ENCODE results near the gene TRMT10A. TPM values are rescaled to one million over a fixed set of nuclear protein-coding genes. Genes with fewer than 3 reads are reported as not detected.
A peak's percentile ranks its signal among the peaks of the same experiment; 100 is the strongest.

TRMT10A gene
- 7.1 and 7.9 TPM in 2 replicates for total RNA-seq (2012; rRNA removed)

DNA sequence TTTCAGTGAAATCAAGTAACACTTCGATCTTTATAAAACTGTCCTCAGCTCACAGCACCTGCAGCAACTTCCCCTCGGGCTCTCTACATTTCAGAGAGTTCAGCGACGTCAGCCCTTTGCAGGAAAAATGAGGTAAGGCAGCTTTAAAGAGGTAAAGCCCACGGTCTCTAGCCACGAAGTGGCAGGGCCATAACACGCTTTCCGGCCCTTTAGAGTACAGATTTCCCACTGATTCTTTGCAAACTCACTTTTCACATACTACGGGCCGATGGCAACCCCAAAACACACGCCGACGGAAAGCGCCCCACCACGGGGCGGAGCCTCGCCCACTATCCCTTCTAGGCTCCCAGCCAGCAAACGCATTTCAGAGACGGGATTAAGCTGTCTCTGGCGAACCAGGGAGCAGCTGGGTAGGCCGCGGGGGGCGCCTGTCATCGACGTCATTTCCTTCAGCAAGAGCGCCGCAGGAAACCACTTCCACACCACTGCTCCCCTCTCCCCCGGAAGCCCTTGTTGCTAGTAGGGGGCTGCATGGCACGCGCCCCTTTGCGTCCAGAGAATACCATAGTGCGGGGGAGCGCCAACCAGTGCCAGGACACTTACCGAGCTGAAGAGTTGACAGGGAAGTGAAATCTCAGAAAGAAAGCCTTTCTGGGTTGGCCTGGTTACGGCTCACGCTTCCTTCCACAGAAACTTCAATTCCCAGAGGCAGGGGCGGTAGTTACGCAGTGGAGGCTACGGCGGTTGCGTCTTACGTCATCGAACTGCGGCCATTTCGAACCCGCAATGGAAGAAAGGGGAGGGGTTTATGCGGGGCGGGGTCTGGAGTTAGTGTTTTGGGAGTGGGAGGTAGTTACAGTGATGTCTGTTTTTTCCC is at the start of gene TRMT10A:
TSS of gene TRMT10A (minus strand) at position 730 of the 877 bp plus-strand sequence. CDS start 4,701 bp downstream, outside the sequence.
- Histone ChIP-seq H3K9ac (ENCODE audit: low read depth, low read length) (peak within 1 kb of the TSS; percentile 95), H3K9me3 (replicated peaks; ENCODE audit: low read length) (no peaks in the 10 kb centered on the region), H3K4me1 (ENCODE audit: control insufficient read depth, insufficient read depth, low read length) (no peaks in the 10 kb centered on the region), H3K36me3 (ENCODE audit: insufficient read depth, low read length) (no peaks in the 10 kb centered on the region), H3K27me3 (ENCODE audit: control insufficient read depth, insufficient read depth, low read length) (no peaks in the 10 kb centered on the region), H3K4me3 (ENCODE audit: low read length) (peak within 1 kb of the TSS; percentile 96), H3K4me2 (ENCODE audit: low read length) (peak within 1 kb of the TSS; percentile 86)

DNA sequence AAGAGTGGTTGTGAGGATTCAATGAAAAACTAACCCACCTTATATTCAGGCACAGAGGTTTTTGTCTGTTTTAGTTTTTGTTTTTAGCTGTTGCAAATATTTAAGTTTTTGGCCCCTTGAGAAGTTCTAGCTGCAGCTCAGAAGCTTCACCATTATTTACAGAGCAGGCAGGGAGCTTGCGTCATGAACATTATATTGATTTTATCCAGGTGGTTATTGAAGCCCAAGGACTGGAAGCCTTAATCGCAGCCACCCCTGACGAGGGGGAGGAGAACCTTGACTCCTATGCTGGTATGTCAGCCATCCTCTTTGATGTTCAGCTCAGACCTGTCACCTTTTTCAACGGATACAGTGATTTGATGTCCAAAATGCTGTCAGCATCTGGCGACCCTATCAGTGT is 48.9 kb upstream of the TRMT10A start:
- H3K27me3 ChIP-seq (ENCODE audit: control insufficient read depth, insufficient read depth, low read length) = peaks cover 6% of the 10 kb centered on the region

GRCh38 chr4:99612281-99612680 is 48.4 kb upstream of the TRMT10A start:
- Histone ChIP-seq H3K27me3 (ENCODE audit: control insufficient read depth, insufficient read depth, low read length) (peaks cover 6% of the 10 kb centered on the region), H3K4me2 (ENCODE audit: low read length) (no peak overlapping the region), H3K36me3 (ENCODE audit: insufficient read depth, low read length) (no peaks in the 10 kb centered on the region), H3K9ac (ENCODE audit: low read depth, low read length) (no peak overlapping the region), H3K9me3 (replicated peaks; ENCODE audit: low read length) (no peaks in the 10 kb centered on the region), H3K4me3 (ENCODE audit: low read length) (no peak overlapping the region), H3K4me1 (ENCODE audit: control insufficient read depth, insufficient read depth, low read length) (no peaks in the 10 kb centered on the region)

More for the DNA sequence above, 48.9 kb upstream of the TRMT10A start:
- Histone ChIP-seq H3K4me3 (ENCODE audit: low read length) (no peak overlapping the region), H3K9ac (ENCODE audit: low read depth, low read length) (no peak overlapping the region), H3K4me1 (ENCODE audit: control insufficient read depth, insufficient read depth, low read length) (no peaks in the 10 kb centered on the region), H3K4me2 (ENCODE audit: low read length) (no peak overlapping the region), H3K36me3 (ENCODE audit: insufficient read depth, low read length) (no peaks in the 10 kb centered on the region), H3K9me3 (replicated peaks; ENCODE audit: low read length) (no peaks in the 10 kb centered on the region)

GRCh38 chr4:99610605-99611175 is 46.9 kb upstream of the TRMT10A start:
- H3K9me3 ChIP-seq (replicated peaks; ENCODE audit: low read length) = no peaks in the 10 kb centered on the region
- no peak overlapping the region for H3K4me2 ChIP-seq (ENCODE audit: low read length)
- no peaks in the 10 kb centered on the region for H3K36me3 ChIP-seq (ENCODE audit: insufficient read depth, low read length)
- H3K4me1 ChIP-seq (ENCODE audit: control insufficient read depth, insufficient read depth, low read length) = no peaks in the 10 kb centered on the region
- H3K4me3 ChIP-seq (ENCODE audit: low read length) = no peak overlapping the region
- H3K27me3 ChIP-seq (ENCODE audit: control insufficient read depth, insufficient read depth, low read length) = peaks cover 6% of the 10 kb centered on the region
- H3K9ac ChIP-seq (ENCODE audit: low read depth, low read length) = no peak overlapping the region

DNA sequence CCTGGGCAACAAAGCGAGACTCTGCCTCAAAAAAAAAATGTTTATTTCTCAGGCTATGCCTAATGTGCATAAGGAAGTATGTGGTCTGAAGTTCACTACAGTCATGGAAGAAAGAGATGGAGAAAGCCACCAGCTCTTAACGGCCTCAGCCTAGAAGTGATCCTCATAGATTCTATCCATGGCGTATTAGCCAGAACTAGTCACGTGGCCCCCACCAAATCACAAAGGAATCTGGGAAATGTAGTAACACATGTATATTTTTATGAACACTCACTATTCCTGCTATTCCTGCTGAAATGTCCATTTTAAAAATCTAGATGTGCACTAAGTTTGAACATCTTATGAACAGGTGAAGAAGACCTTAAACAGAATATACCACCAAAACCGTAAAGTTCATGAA is 44.6 kb upstream of the TRMT10A start:
- Histone ChIP-seq H3K4me2 (ENCODE audit: low read length) (no peak overlapping the region), H3K36me3 (ENCODE audit: insufficient read depth, low read length) (no peaks in the 10 kb centered on the region), H3K4me1 (ENCODE audit: control insufficient read depth, insufficient read depth, low read length) (no peaks in the 10 kb centered on the region), H3K9ac (ENCODE audit: low read depth, low read length) (no peak overlapping the region), H3K27me3 (ENCODE audit: control insufficient read depth, insufficient read depth, low read length) (peaks cover 6% of the 10 kb centered on the region), H3K9me3 (replicated peaks; ENCODE audit: low read length) (no peaks in the 10 kb centered on the region), H3K4me3 (ENCODE audit: low read length) (no peak overlapping the region)

DNA sequence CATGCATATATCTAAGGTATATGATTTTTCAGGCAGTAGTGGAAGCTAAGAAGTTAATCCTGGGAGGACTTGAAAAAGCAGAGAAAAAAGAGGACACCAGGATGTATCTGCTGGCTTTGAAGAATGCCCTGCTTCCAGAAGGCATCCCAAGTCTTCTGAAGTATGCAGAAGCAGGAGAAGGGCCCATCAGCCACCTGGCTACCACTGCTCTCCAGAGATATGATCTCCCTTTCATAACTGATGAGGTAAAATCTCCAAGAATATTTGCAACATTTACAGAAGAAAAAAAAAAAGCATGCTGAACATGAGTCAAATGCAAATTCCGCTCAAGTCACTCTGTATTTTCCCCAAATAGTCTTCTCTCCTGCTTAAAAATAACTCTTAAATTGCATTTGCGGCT is 42.9 kb upstream of the TRMT10A start:
- Histone ChIP-seq H3K4me1 (ENCODE audit: control insufficient read depth, insufficient read depth, low read length) (no peaks in the 10 kb centered on the region), H3K4me2 (ENCODE audit: low read length) (no peak overlapping the region), H3K27me3 (ENCODE audit: control insufficient read depth, insufficient read depth, low read length) (peaks cover 6% of the 10 kb centered on the region), H3K9me3 (replicated peaks; ENCODE audit: low read length) (no peaks in the 10 kb centered on the region), H3K4me3 (ENCODE audit: low read length) (no peak overlapping the region), H3K36me3 (ENCODE audit: insufficient read depth, low read length) (no peaks in the 10 kb centered on the region), H3K9ac (ENCODE audit: low read depth, low read length) (no peak overlapping the region)

DNA sequence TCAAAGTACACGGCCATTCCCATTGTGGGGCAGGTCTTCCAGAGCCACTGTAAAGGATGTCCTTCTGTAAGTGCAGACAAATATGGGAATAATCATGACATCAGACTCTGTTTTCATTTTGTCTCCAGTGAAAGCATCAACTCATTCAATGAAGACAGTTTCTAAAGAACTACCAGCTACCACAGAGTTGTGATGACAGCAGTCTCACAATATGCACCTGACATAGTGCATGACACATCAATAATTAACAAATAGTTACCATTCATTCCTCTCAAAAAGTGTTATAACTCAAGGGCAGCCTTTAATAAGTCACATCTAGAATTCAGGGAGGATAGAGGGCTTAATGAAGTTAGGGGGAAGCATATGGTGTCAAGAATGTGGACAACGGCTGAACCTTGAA is 31.0 kb upstream of the TRMT10A start:
- Histone ChIP-seq H3K4me3 (ENCODE audit: low read length) (no peak overlapping the region), H3K36me3 (ENCODE audit: insufficient read depth, low read length) (no peaks in the 10 kb centered on the region), H3K9me3 (replicated peaks; ENCODE audit: low read length) (no peaks in the 10 kb centered on the region), H3K4me2 (ENCODE audit: low read length) (no peak overlapping the region), H3K27me3 (ENCODE audit: control insufficient read depth, insufficient read depth, low read length) (no peaks in the 10 kb centered on the region), H3K9ac (ENCODE audit: low read depth, low read length) (no peak overlapping the region), H3K4me1 (ENCODE audit: control insufficient read depth, insufficient read depth, low read length) (no peaks in the 10 kb centered on the region)

GRCh38 chr4:99593781-99594641 is 30.2 kb upstream of the TRMT10A start:
- no peak overlapping the region for H3K4me2 ChIP-seq (ENCODE audit: low read length)
- H3K27me3 ChIP-seq (ENCODE audit: control insufficient read depth, insufficient read depth, low read length) = no peaks in the 10 kb centered on the region
- H3K9me3 ChIP-seq (replicated peaks; ENCODE audit: low read length) = no peaks in the 10 kb centered on the region
- no peaks in the 10 kb centered on the region for H3K36me3 ChIP-seq (ENCODE audit: insufficient read depth, low read length)
- H3K9ac ChIP-seq (ENCODE audit: low read depth, low read length) = no peak overlapping the region
- H3K4me1 ChIP-seq (ENCODE audit: control insufficient read depth, insufficient read depth, low read length) = no peaks in the 10 kb centered on the region
- H3K4me3 ChIP-seq (ENCODE audit: low read length) = no peak overlapping the region

GRCh38 chr4:99591757-99592156 is 27.9 kb upstream of the TRMT10A start:
- no peak overlapping the region for H3K9ac ChIP-seq (ENCODE audit: low read depth, low read length)
- no peaks in the 10 kb centered on the region for H3K36me3 ChIP-seq (ENCODE audit: insufficient read depth, low read length)
- H3K27me3 ChIP-seq (ENCODE audit: control insufficient read depth, insufficient read depth, low read length) = no peaks in the 10 kb centered on the region
- no peak overlapping the region for H3K4me2 ChIP-seq (ENCODE audit: low read length)
- no peaks in the 10 kb centered on the region for H3K9me3 ChIP-seq (replicated peaks; ENCODE audit: low read length)
- no peaks in the 10 kb centered on the region for H3K4me1 ChIP-seq (ENCODE audit: control insufficient read depth, insufficient read depth, low read length)
- H3K4me3 ChIP-seq (ENCODE audit: low read length) = no peak overlapping the region

- H3K4me3 ChIP-seq (ENCODE audit: low read length) = no peak overlapping the region
- H3K4me1 ChIP-seq (ENCODE audit: control insufficient read depth, insufficient read depth, low read length) = no peaks in the 10 kb centered on the region
- H3K36me3 ChIP-seq (ENCODE audit: insufficient read depth, low read length) = no peaks in the 10 kb centered on the region
- peaks cover under 1% of the 10 kb centered on the region for H3K27me3 ChIP-seq (ENCODE audit: control insufficient read depth, insufficient read depth, low read length)
- H3K9ac ChIP-seq (ENCODE audit: low read depth, low read length) = no peak overlapping the region
- H3K9me3 ChIP-seq (replicated peaks; ENCODE audit: low read length) = no peaks in the 10 kb centered on the region
- no peak overlapping the region for H3K4me2 ChIP-seq (ENCODE audit: low read length)
Observed at GRCh38 chr4:99587803-99588202, 24.0 kb upstream of the TRMT10A start.

DNA sequence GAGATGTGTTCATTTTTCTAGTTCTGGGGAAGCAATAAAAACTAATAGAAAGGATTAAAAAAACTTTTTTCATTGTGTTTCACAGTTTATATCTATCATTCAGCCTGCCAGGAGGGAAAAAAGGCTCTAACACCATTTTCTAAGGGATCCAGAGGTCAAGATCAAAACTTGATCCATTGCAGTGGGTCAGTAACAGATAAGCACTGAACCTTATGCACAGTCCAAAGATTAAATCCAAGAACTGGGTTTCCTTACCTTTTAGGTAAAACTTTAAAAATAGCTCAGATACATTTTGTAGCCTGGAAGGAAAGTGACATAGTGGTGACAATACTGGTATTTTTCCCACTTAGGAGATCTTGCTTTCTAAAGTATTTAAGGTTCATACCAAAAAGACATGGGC is 23.5 kb upstream of the TRMT10A start:
- no peak overlapping the region for H3K9ac ChIP-seq (ENCODE audit: low read depth, low read length)
- no peak overlapping the region for H3K4me2 ChIP-seq (ENCODE audit: low read length)
- no peaks in the 10 kb centered on the region for H3K4me1 ChIP-seq (ENCODE audit: control insufficient read depth, insufficient read depth, low read length)
- no peak overlapping the region for H3K4me3 ChIP-seq (ENCODE audit: low read length)
- no peaks in the 10 kb centered on the region for H3K9me3 ChIP-seq (replicated peaks; ENCODE audit: low read length)
- no peaks in the 10 kb centered on the region for H3K36me3 ChIP-seq (ENCODE audit: insufficient read depth, low read length)
- peaks cover 5% of the 10 kb centered on the region for H3K27me3 ChIP-seq (ENCODE audit: control insufficient read depth, insufficient read depth, low read length)

Measured in skeletal muscle satellite cell (primary cell).